Effector CD4-positive, alpha-beta T cell (primary cell): ENCODE measurements around the gene BCL2L1.
"Not testable (repeated sequence)": the region's sequence is repeated elsewhere in the genome, so short reads cannot be mapped to it uniquely, and the experiment has no call there.

Source experiments
- DNase-seq: peaks from one replicate; pipeline ENCODE4 v3.0.0-alpha.2; 2020

Gene BCL2L1

GRCh38 chr20:31673943-31674463 is 48.7 kb downstream of the BCL2L1 start:
- DNase-seq, result no peak

DNA sequence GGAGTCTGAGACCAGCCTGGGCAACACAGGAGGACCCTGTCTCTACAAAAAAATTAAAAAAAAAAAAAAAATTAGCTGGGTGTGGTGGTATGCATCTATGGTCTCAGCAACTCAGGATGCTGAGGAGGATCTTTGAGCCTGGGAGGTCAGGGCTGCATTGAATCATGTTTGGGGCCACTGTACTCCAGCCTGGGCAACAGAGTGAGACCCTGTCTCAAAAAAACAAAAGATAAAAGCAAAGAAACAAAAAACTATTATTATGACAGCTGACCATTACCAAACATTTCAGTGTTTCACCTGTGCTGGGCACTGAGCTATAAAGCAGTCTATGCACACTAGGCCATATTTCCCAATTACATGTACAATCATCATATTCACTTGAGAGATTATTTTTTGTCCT is 49.2 kb downstream of the BCL2L1 start:
- DNase-seq, result no peak

DNA sequence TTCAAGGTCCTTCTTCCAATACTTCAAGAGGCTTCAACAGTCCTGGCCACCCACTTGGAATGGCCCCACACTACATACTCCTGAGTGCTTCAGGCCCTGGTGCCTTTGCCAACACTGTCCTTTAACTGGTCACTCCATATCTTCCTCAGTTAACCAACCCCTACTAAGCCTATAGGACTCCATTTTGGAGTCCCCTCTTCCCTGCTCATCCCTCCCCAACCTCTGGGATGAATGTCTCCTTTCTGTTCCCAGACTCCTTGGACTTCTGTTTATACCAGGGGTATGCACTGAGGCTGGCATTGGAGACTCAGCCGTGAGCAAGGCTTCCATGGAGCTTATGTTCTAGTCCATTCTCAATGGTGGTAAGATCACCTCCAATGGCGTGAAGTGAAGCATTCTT is 51.3 kb downstream of the BCL2L1 start:
- DNase-seq, result no peak

DNA sequence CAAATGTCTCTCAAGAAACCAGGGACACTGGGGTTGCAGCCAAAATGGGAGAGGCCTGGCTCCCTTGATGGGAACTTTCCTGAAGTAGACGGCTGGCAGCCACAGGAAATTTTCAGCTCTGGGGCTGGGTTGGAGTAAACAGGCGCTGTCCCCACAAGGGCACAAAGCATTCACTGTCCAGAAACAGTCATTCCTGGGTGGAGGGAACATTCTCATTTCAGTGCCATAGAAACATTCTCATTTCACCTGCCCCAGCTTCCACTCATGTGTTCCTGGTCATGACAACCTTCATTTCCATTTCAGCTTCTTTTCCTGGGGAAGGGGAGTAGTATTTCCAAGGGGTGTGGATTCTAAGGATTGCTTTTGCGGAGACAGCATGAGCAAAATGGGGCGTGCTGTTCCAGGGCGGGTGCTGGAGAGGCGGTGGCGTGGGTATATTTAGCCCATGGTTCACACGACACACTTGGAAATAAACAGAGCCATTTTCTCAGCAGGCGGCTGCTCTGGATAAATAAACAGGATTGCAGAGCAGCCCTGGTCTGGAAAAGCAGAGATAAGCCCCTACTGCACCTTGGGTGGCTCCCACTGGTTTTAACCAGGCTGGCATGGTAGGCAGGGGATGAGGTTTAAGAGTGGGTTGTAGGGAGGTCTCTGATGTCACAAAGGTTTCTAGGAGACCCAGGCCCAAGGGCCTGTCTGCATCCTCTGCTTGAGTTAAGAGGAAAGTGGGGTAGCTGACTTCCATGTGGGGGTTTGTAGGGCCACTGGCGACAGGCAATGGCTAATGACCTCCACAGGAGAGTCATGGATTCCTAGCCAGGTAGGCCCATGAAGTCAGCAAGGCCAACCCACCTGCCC is 52.1 kb downstream of the BCL2L1 start:
- DNase-seq, result no peak

GRCh38 chr20:31669876-31670275 is 52.8 kb downstream of the BCL2L1 start:
- DNase-seq, result no peak

GRCh38 chr20:31668944-31669343 is 53.7 kb downstream of the BCL2L1 start:
- DNase-seq, result not testable (repeated sequence)

DNA sequence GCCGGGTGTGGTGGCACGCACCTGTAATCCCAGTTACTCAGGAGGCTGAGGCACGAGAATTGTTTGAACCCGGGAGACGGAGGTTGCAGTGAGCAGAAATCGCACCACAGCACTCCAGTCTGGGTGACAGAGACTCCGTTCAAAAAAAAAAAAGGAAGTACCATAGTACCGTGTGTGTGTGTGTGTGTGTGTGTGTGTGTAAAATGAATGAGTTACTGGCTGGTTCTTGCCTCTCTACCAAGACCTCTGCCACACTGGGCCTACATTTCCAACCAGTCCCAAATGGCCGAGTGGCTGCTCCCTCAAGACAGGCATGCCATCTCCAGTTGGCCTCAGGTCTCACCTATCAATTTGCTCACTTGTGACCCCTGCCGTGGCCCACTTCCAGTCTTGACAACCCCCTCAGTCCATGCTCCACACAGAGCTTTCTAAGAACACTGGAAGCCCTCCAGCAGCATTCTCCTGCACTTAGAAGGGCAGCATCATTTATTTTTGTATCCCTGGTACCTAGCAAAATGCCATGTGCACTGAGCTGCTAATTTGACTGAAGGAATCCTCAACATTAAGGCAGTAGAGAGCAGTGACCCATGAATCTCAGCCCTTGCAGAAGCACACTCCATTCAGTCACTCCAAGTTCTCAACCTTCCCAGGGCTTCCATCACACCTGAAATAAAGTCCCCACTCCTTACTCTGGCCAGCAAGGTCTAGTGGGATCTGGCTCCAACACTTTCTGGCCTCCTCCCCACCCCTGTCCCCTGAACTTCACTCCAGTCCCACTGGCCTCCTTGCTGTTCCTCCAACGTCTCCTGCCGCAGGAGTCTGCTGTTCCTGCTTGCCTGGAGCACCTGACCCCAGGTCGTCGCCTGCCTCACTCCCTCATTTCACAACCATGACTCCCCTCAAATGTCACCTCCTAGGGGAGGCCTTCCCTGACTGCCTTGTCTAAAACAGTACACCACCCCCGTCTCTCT is 55.1 kb downstream of the BCL2L1 start:
- DNase-seq, result no peak

GRCh38 chr20:31666258-31667042 is 56.2 kb downstream of the BCL2L1 start:
- DNase-seq, result no peak

DNA sequence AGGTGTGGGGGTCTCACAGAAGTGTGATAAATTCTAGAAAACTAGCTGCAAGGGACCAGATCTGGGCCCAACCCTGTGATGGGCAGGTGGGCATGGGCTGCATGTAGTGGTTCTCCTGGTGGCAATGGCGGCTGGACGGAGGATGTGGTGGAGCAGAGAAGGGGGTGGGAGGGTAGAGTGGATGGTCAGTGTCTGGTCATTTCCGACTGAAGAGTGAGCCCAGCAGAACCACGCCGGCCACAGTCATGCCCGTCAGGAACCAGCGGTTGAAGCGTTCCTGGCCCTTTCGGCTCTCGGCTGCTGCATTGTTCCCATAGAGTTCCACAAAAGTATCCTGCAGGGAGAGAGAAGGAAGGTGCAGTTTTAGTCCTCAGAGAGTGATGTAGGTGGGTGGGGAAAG is 56.9 kb downstream of the BCL2L1 start:
- DNase-seq, result no peak

- DNase-seq, result no peak
Observed at GRCh38 chr20:31664696-31665354, 57.8 kb downstream of the BCL2L1 start.

- no peak for DNase-seq
Observed at GRCh38 chr20:31663838-31664695, 58.6 kb downstream of the BCL2L1 start.

GRCh38 chr20:31663524-31663837 is 59.2 kb downstream of the BCL2L1 start:
- DNase-seq, result no peak

DNA sequence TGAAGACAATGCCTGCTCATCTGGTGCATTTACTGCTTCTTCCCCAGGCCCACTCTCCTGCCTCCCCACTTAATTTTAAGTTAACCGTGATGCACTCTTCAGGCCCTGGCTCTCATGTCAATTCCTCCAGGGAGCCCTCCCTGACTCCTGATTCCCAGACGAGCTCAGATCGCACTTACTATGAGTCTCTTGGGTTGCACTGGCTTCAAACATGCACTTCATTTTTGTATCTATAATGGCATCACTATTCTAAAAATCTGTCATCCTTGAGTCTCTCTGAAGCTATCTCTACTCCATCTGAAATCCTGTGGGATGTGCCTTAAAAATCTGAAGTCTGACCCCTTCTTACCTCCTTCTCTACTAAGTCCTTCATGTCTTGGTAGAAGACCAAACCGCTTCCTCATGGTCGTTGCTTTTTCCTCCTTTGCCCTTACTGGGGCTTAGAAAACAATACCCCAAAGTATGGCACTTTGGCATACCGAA is 60.3 kb downstream of the BCL2L1 start:
- DNase-seq, result no peak

DNA sequence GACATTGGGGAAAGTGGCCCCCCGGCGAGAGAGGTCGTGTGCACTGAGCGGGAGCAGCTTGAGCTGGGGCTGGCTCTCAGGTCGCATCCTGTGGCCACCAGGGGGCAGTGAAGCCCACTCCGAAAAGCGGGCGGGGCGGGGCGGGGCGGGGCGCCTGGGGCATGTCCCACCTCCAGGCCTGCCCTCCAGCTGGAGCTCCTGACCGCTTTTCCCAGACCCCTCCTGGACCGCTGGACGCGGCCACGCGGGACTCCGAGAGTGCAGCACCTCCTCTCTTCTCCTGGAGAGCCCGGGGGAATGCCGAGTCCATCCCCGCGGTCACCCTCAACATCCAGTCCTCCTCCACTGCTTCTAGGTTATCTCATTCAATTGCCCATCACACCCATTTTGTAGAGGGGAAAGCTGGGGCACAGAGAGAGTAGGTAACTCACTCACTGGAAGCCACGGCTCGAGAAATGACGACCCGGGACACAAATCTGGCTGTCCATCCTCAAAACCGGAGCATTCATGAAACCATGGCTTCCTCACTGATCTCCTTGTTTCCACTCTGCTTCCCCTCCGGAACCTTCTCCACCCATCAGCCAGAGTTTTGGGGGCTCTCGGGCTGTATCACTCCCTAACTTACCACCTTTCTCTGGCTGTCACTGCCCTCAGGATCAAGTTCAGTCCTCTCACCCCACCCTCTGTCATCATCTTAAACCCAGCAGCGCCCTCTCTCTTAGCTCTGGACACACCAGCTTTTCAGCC is 60.9 kb downstream of the BCL2L1 start:
- peak; percentile 81 for DNase-seq

DNA sequence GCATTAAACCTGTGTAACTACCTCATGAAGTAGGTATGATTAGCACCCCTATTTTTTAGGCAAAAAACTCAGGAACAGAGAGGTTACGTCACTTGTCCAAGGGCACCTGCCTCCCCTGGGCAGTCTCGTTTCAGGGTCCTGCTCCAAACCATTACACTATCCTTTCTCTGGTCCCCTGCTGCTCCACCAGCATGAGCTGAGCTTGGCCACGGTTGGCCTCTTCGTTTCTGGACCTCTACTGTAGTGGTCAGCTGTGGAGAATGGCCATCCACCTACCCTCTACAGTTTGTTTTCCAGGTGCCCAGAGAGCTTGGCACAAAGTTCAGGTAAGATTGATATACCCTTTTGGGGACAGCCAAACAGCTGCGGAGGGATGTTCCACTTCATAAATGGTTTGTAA is 68.1 kb downstream of the BCL2L1 start:
- DNase-seq, result no peak

DNA sequence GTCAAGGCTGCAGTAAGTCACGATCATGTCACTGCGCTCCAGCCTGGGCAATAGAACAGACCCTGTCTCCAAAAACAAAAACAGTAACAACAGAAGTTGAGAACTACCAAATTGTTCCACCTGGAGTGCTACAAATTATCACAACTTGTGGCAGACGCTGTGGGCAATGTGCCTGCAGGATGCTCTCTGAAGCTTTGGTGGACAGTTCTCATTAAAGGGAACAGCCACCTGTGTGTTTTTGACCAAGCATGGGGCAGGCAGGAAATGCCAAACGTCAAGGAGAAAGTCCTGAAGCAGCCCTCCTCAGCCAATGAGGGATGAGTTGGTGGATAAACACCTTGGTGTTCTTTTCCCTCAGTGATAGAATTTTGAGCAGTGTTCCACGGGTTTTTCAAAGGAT is 69.1 kb downstream of the BCL2L1 start:
- DNase-seq, result no peak

GRCh38 chr20:31652917-31653396 is 69.7 kb downstream of the BCL2L1 start:
- DNase-seq, result no peak

DNA sequence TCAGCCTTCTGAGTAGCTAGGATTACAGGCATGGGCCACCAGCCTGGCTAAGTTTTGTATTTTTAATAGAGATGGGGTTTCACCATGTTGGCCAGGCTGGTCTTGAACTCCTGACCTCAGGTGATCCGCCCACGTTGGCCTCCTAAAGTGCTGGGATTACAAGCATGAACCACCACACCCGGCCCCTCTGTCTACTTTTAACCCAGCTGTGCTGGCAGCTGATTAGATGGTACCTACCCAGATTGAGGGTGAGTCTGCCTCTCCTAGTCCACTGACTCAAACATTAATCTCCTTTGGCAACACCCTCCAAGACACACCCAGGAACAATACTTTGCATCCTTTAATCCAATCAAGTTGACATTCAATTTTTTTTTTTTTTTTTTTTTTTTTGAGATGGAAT is 74.6 kb downstream of the BCL2L1 start:
- DNase-seq, result not testable (repeated sequence)

GRCh38 chr20:31644701-31645100 is 78.0 kb downstream of the BCL2L1 start:
- DNase-seq, result no peak

DNA sequence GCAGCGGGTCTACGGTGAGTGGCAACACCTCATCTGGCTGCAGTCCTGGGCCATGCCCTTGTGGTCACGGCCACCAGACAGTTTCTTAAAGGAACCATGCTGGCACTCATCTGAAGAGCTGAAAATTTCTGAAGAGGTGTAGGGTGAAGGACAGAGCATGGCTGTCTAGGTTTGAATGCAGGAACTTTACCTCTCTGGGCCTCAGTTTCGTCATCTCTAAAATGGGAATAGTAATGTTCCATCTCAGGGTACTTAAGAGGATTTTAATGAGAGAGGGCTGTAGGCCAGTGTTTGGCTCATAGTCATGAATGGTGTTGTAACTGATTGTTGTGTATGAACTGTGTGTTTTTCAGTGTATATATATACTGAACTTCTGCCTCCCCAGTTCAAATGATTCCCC is 79.1 kb downstream of the BCL2L1 start:
- no peak for DNase-seq
